ENCODE results near the gene NELL2.

GRCh38 chr12:44720265-44720664 is 155.8 kb downstream of the NELL2 start:
- TF ChIP-seq CTCF (IDR thresholded peaks at IDR 0.05) = no peak
- TF ChIP-seq POLR2A (IDR thresholded peaks at IDR 0.05) = no peak
